ENCODE results near the gene HSPB1. TPM values are rescaled to one million over a fixed set of nuclear protein-coding genes. Genes with fewer than 3 reads are reported as not detected.
"Not testable (repeated sequence)": the region's sequence is repeated elsewhere in the genome, so short reads cannot be mapped to it uniquely, and the experiment has no call there.

The HSPB1 gene
- total RNA-seq, 1 donor from 2014 or later: 813 TPM

GRCh38 chr7:76281006-76281705 is 21.3 kb upstream of the HSPB1 start:
- DNase-seq (ENCODE audit: low spot score): no peak

DNA sequence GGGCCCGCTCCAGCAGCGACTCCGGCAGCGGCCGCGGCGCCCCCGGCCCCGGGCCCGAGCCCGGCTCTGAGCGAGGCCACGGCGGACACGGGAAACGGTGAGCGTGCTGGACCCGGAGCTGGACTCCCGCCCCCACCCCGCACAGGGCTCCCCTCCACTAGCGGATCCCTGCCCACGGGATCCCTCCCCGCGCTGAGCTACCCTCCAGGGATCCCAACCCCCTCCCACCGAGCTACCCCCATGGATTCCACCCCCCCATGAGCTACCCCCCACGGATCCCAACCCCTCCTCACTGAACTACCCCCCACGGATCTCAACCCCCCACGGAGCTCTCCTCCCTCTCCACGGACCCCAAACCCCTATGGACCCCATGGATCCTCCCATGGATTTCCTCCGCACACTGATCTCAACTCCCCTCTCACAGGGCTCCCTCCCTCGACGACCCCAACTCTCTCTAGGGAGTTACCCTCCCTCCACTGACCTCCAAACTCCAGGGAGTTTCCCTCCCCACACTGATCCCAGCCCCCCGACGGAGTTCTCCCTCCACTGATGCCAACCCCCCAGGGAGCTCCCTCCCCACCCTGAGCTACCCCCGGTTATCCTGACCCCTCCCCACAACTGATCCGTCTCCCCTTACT is 20.6 kb upstream of the HSPB1 start:
- no peak for DNase-seq (ENCODE audit: low spot score)

DNA sequence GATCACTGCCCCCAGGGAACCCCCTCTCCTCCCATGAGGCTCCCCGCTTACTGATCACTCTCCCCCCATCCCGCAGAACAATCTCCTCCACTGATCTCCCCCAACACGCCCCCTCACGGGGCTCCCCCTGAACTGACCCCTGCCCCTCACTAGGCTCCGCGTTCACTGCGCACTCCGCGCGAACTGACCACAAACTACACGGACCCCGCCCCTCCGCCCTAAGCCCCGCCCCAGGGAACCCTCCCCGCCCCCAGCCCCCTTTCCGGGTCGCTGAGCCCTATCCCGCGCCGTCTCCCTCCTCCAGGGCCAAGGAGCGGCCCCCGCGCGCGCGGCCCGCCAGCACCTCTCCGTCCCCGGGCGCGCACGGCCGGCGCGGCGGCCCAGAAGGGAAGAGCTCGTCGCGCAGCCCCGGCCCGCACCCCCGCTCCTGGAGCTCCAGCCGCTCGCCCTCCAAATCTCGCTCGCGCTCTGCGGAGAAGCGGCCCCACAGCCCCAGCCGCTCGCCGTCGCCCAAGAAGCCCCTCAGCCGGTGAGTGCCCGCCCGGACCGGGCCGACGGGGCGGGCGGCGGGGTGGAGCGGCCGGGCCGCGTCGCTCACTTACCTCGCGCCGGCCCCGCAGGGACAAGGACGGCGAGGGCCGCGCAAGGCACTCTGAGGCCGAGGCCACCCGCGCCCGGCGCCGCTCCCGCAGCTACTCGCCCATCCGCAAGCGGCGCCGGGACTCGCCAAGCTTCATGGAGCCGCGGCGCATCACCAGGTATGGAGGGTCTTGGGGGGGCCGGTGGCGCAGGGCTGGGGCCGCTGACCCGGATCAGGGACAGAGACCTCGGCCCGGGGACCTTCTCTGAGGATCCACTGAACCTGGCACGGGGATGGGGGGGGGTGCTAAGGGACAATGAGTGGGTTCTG is 19.9 kb upstream of the HSPB1 start:
- no peak for DNase-seq (ENCODE audit: low spot score)

GRCh38 chr7:76283254-76284159 is 19.0 kb upstream of the HSPB1 start:
- DNase-seq (ENCODE audit: low spot score): no peak

DNA sequence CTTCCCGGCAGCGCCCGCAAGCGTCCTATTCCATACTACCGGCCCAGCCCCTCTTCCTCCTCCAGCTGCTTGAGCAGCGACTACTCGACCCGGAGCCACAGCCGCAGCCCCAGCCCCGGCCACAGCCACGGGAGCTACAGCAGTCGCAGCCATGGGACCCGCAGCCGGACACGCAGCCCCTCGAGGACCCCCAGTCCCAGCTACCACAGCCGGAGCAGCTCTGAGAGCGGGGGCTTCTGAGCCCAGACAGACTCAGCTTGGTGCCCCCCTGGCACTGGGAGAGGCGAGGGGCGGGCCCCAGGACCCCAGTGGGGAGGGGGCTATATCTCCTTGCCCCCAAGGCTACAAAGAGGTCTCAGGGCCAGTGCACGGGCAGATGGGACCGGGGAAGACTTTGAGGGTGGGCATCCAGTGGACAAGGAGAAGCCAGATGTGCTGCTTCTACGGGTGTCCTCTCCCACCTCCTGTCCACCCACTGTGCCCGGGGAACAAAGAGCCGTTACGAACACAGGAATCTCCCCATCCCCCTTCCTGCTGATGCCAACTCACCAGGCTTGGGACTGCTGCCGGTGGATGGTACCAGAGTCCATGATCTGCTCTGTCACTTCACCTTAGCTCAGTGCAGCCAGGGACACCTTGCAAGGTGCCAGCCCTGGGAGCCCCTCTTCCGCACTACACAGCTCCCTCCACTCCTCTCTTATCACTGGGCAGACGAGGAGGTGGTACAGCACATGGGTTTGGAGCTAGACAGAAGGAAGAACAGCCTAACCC is 16.7 kb upstream of the HSPB1 start:
- DNase-seq (ENCODE audit: low spot score): no peak

DNA sequence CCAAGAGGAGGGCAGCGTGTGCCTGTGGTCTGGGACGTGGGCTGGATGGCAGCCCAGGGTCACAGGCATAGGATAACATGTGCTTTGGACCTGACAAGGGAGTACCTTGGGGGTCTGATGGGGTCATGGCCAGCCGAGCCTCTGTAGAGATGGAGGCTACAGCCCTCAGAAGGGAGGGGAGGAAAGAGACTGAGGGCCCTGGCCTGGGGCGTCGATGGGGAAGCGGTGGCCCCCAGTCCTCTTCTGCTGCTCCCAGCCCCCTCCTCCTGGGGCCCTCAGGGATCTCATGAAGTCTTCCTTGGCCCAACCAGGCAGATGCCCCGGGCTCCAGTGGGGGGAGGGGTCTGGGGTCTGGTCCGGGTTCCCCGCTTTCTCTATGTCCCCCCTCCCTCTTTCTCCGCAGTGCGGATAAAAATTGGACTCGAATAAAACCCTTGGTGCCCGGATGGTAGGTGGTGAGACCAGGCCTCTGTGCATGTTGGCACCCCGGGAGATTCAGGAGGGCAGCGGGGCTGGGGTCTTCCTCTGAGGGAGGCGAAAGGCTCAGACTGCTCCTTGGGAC is 15.6 kb upstream of the HSPB1 start:
- no peak for DNase-seq (ENCODE audit: low spot score)

DNA sequence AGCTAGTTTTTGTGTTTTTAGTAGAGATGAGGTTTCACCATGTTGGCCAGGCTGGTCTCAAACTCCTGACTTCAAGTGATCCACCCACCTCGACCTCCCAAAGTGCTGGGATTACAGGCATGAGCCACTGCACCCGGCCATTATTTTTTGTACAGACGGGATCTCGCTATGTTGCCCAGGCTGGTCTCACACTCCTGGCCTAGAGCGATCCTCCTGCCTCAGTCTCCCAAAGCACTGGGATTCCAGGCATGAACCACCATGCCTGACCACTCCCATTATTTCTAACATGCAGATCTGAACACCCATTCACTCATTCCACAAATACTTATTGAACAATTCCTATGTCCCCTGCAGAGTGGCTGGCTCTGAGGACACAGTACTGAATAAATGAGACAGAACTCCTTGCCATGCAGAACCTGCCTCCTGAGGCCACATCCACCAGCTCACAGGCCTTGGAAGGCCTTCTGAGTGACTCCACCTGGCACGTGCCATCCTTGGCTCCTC is 11.6 kb upstream of the HSPB1 start:
- not testable (repeated sequence) for DNase-seq (ENCODE audit: low spot score)

GRCh38 chr7:76291351-76292212 is 10.9 kb upstream of the HSPB1 start:
- peak; percentile 97 for DNase-seq (ENCODE audit: low spot score)

DNA sequence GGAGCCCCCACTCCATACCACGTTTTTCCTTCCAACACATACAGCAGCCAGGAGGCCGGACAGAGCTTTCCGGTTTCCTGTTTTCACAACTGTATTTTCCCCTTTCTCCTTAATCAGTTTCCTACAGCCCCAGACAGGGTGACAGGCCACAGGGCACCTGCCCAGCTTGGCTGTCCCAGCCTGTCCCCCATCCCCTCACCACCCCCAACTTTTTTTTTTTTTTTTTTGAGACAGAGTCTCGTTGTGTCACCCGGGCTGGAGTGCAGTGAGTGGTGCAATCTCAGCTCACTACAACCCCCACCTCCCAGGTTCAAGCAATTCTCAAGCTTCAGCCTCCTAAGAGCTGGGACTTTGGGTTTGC is 10.3 kb upstream of the HSPB1 start:
- no peak for DNase-seq (ENCODE audit: low spot score)

DNA sequence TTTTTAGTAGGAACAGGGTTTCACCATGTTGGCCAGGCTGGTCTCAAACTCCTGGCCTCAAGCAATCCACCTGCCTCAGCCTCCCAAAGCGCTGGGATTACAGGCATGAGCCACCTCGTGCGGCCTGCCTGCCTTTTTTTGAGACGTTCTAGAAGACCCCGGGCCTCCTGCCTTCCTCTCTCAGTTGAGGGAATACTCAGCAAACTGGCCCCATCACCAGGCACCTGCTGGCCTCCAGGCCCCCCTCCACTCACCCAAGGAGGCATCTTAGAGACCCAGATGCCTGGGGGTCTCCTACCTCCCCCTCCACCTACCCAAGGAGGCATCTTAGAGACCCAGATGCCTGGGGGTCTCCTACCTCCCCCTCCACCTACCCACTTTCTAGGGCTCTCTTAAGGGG is 9.6 kb upstream of the HSPB1 start:
- DNase-seq (ENCODE audit: low spot score): not testable (repeated sequence)

GRCh38 chr7:76293407-76293901 is 9.0 kb upstream of the HSPB1 start:
- DNase-seq (ENCODE audit: low spot score): no peak

DNA sequence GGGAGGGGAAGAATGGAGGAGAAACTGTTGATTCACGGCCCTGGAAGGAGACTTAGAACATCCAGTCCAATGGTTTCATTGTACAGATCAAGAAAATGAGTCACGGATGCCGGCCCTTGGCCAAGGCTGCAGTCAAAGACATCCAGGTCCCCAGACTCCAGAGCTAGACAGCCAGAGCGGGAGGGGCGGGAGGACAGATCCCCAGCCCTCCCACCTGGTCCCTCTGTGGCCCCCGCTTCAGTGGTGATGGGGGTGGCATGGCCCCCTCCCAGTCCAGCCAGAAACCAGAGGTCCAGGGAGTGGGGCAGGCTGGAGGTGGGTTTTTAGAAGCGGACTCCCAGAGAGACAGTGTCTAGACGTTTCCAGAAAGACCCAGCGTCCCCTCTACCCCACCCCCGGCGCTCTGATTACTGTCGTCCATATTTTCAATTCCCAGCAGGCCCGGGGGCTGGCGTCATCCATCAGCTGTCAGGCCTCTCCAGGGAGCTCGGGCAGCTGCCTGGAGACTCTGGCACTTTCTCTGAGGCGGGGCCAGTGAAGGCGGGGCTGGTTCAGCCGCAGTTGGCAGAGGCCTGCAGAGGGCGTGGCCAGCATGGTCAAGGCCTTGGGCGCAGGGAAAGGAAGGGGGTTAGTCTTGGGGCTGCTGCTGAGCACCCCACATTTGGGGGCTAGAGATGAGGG is 8.0 kb upstream of the HSPB1 start:
- DNase-seq (ENCODE audit: low spot score): peak; percentile 97

- DNase-seq (ENCODE audit: low spot score): no peak
These were observed 5.4 kb upstream of the HSPB1 start for GRCh38 chr7:76296743-76297740.

DNA sequence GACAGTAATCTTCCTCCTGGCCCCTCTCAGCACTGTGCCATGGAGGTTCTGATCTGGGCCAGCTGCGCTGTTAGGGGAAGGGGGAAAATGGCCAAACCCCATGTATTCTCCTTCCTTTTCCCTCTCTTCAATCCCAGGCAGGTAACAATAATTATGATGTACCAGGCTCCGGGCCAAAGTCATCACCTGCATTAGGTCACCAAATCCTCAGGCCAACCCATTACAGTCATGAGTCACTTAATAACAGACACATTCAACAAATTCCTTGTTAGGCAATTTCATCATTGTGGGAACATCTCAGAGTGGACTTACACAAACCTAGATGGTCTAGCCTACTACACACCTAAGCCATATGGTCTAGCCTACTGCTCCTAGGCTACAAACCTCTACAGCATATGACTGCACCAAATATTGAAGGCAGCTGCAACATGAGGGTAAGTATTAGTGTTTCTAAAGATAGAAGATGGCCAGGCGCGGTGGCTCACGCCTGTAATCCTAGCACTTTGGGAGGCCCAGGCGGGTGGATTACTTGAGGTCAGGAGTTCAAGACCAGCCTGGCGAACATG is 2.2 kb upstream of the HSPB1 start:
- no peak for DNase-seq (ENCODE audit: low spot score)

GRCh38 chr7:76301000-76301399 is 1.5 kb upstream of the HSPB1 start:
- DNase-seq (ENCODE audit: low spot score): no peak
